Thyroid gland (tissue), 4 donors: ENCODE measurements around the gene SLMAP.

Source experiments
- POLR2A ChIP-seq, 2 donors: fragments of 450-650 bp; IDR thresholded peaks; one replicate each; pipeline ENCODE4 v1.6.1; 2017; ENCODE audit warnings: antibody characterized with exemption in 2 of 2, mild to moderate bottlenecking in 2 of 2, moderate library complexity in 1 of 2
- TF ChIP-seq, protein P1 (sequence below), 6 experiments: fragments of 200-600 bp in 3 of 6; fragments of 450-650 bp in 3 of 6; sonication (generic) in 3 of 6; IDR thresholded peaks; one replicate each; pipeline ENCODE4 v1.5.1; 2016 to 2019; ENCODE audit warnings: antibody characterized with exemption in 6 of 6, mild to moderate bottlenecking in 2 of 6, inconsistent platforms in 1 of 6, moderate library complexity in 1 of 6

DNA sequence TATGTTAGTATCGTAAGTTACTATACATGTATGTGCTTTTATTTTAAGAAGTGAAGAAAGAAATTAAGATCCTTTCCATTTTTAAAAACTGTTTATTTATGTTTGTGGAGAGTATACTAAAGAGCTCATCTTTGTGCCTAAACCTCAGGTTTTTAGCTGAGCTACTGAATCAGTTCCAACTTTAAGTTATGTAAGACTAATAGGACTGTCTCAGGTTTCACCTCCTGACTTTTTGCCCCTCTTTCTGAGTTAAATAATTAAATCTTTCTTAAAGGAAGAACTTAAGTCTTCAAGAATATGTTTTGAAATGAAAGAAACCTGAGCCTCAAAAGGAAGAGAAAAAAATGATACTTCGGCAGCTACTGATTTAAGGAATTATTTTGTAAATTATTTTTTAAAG is 2.6 kb downstream of the SLMAP start:
- TF ChIP-seq, protein P1, sequence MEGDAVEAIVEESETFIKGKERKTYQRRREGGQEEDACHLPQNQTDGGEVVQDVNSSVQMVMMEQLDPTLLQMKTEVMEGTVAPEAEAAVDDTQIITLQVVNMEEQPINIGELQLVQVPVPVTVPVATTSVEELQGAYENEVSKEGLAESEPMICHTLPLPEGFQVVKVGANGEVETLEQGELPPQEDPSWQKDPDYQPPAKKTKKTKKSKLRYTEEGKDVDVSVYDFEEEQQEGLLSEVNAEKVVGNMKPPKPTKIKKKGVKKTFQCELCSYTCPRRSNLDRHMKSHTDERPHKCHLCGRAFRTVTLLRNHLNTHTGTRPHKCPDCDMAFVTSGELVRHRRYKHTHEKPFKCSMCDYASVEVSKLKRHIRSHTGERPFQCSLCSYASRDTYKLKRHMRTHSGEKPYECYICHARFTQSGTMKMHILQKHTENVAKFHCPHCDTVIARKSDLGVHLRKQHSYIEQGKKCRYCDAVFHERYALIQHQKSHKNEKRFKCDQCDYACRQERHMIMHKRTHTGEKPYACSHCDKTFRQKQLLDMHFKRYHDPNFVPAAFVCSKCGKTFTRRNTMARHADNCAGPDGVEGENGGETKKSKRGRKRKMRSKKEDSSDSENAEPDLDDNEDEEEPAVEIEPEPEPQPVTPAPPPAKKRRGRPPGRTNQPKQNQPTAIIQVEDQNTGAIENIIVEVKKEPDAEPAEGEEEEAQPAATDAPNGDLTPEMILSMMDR (IDR thresholded peaks at IDR 0.05), result no peak
- no peak for TF ChIP-seq POLR2A (IDR thresholded peaks at IDR 0.05)
